ENCODE data around the gene GRID1.

Gene GRID1

GRCh38 chr10:85665681-85666080 is 700.9 kb downstream of the GRID1 start:
- Histone ChIP-seq H4K20me1 (ENCODE audit: insufficient read depth, low read length) (no peaks in the 10 kb centered on the region), H2AFZ (ENCODE audit: low read length) (no peak overlapping the region)
- TF ChIP-seq, protein P1, sequence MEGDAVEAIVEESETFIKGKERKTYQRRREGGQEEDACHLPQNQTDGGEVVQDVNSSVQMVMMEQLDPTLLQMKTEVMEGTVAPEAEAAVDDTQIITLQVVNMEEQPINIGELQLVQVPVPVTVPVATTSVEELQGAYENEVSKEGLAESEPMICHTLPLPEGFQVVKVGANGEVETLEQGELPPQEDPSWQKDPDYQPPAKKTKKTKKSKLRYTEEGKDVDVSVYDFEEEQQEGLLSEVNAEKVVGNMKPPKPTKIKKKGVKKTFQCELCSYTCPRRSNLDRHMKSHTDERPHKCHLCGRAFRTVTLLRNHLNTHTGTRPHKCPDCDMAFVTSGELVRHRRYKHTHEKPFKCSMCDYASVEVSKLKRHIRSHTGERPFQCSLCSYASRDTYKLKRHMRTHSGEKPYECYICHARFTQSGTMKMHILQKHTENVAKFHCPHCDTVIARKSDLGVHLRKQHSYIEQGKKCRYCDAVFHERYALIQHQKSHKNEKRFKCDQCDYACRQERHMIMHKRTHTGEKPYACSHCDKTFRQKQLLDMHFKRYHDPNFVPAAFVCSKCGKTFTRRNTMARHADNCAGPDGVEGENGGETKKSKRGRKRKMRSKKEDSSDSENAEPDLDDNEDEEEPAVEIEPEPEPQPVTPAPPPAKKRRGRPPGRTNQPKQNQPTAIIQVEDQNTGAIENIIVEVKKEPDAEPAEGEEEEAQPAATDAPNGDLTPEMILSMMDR (IDR thresholded peaks at IDR 0.05; ENCODE audit: low read length): no peak
- TF ChIP-seq EZH2 (IDR thresholded peaks at IDR 0.05; ENCODE audit: borderline replicate concordance, low read length): no peak

DNA sequence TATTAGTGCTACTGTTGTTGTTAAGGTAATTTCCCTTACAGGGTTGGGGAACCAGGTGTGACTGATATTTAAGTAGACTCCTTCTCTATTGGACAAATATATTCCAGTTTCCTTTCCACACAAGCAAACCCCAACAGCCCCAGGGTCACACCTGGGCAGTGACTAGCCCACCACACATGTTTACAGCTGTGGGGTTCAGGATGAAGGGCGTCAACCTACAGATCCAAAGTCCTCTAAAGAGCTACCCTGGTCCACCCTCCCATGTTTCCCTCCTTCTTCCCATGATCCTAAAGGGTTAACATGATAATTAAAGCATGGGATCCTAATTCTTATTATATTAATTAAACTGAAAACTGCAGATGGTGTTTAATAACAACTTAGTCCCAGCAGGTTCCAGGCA is 701.5 kb downstream of the GRID1 start:
- H3K9me3 ChIP-seq (ENCODE audit: low read length): no peaks in the 10 kb centered on the region

More at GRCh38 chr10:85665681-85666080, 700.9 kb downstream of the GRID1 start:
- Histone ChIP-seq H3K9me3 (ENCODE audit: low read length) (no peaks in the 10 kb centered on the region), H3K4me3 (ENCODE audit: low read depth, low read length, poor library complexity, severe bottlenecking) (no peak overlapping the region), H3K9ac (ENCODE audit: low read length) (no peak overlapping the region), H3F3A (ENCODE audit: insufficient read depth, low read length) (no peaks in the 10 kb centered on the region), H3K27ac (ENCODE audit: low read depth, low read length, poor library complexity, severe bottlenecking) (no peak overlapping the region), H3K79me2 (ENCODE audit: insufficient read depth, low read length) (no peaks in the 10 kb centered on the region), H3K4me2 (ENCODE audit: low read length) (no peak overlapping the region), H3K4me1 (ENCODE audit: insufficient read depth, low read length, severe bottlenecking) (no peaks in the 10 kb centered on the region), H3K9me2 (ENCODE audit: low read depth, low read length) (no peaks in the 10 kb centered on the region), H3K36me3 (ENCODE audit: insufficient read depth, low read length) (no peaks in the 10 kb centered on the region), H3K27me3 (ENCODE audit: insufficient read depth, low read length) (0 out of 2 replicates have a peak, but pooled peaks cover 3% of the 10 kb centered on the region)

GRCh38 chr10:85661123-85661522 is 705.5 kb downstream of the GRID1 start:
- Histone ChIP-seq H4K20me1 (ENCODE audit: insufficient read depth, low read length) (no peaks in the 10 kb centered on the region), H2AFZ (ENCODE audit: low read length) (no peak overlapping the region), H3F3A (ENCODE audit: insufficient read depth, low read length) (no peaks in the 10 kb centered on the region), H3K9ac (ENCODE audit: low read length) (no peak overlapping the region), H3K9me3 (ENCODE audit: low read length) (no peaks in the 10 kb centered on the region), H3K79me2 (ENCODE audit: insufficient read depth, low read length) (no peaks in the 10 kb centered on the region), H3K9me2 (ENCODE audit: low read depth, low read length) (no peaks in the 10 kb centered on the region), H3K4me3 (ENCODE audit: low read depth, low read length, poor library complexity, severe bottlenecking) (no peak overlapping the region), H3K4me1 (ENCODE audit: insufficient read depth, low read length, severe bottlenecking) (no peaks in the 10 kb centered on the region), H3K4me2 (ENCODE audit: low read length) (no peak overlapping the region), H3K36me3 (ENCODE audit: insufficient read depth, low read length) (no peaks in the 10 kb centered on the region), H3K27me3 (ENCODE audit: insufficient read depth, low read length) (no peaks in the 10 kb centered on the region), H3K27ac (ENCODE audit: low read depth, low read length, poor library complexity, severe bottlenecking) (no peak overlapping the region)
- no peak for TF ChIP-seq EZH2 (IDR thresholded peaks at IDR 0.05; ENCODE audit: borderline replicate concordance, low read length)
- TF ChIP-seq, protein P1 (IDR thresholded peaks at IDR 0.05; ENCODE audit: low read length): no peak

More for the DNA sequence above, 701.5 kb downstream of the GRID1 start:
- H4K20me1 ChIP-seq (ENCODE audit: insufficient read depth, low read length): no peaks in the 10 kb centered on the region
- no peaks in the 10 kb centered on the region for H3K9me2 ChIP-seq (ENCODE audit: low read depth, low read length)
- TF ChIP-seq EZH2 (IDR thresholded peaks at IDR 0.05; ENCODE audit: borderline replicate concordance, low read length): no peak
- TF ChIP-seq, protein P1 (IDR thresholded peaks at IDR 0.05; ENCODE audit: low read length): no peak
- H3K27me3 ChIP-seq (ENCODE audit: insufficient read depth, low read length): 0 out of 2 replicates have a peak, but pooled peaks cover 3% of the 10 kb centered on the region
- H3K36me3 ChIP-seq (ENCODE audit: insufficient read depth, low read length): no peaks in the 10 kb centered on the region
- no peaks in the 10 kb centered on the region for H3F3A ChIP-seq (ENCODE audit: insufficient read depth, low read length)
- H3K4me2 ChIP-seq (ENCODE audit: low read length): no peak overlapping the region
- H2AFZ ChIP-seq (ENCODE audit: low read length): no peak overlapping the region
- H3K4me1 ChIP-seq (ENCODE audit: insufficient read depth, low read length, severe bottlenecking): no peaks in the 10 kb centered on the region
- no peak overlapping the region for H3K9ac ChIP-seq (ENCODE audit: low read length)
- H3K79me2 ChIP-seq (ENCODE audit: insufficient read depth, low read length): no peaks in the 10 kb centered on the region
- no peak overlapping the region for H3K27ac ChIP-seq (ENCODE audit: low read depth, low read length, poor library complexity, severe bottlenecking)
- no peak overlapping the region for H3K4me3 ChIP-seq (ENCODE audit: low read depth, low read length, poor library complexity, severe bottlenecking)
